Activated CD8-positive, alpha-beta T cell treated with anti-CD3 and anti-CD28 coated beads for 36 hours (primary cell): Measurements from ENCODE around the gene CHRNA9. TPM values are rescaled to one million over a fixed set of nuclear protein-coding genes. Genes with fewer than 3 reads are reported as not detected.

Experiments used
- ATAC-seq: fragments of 200-7000 bp; cut with Tn5 transposase; one replicate; pipeline ENCODE4 v1.10.0; 2021; ENCODE audit warnings: mild to moderate bottlenecking, moderate library complexity
- CTCF ChIA-PET: fragments of 350-600 bp; sonication (Branson Sonifier 250); formaldehyde crosslinking; loops from one replicate; lab custom pipeline; 2021; ENCODE audit warnings: antibody characterized with exemption; lab: Charles Lee
- POLR2A ChIA-PET: fragments of 350-600 bp; sonication (Branson Sonifier 250); formaldehyde crosslinking; loops from one replicate; lab custom pipeline; 2021; ENCODE audit warnings: antibody characterized with exemption; lab: Charles Lee
- DNase-seq: peaks from one replicate; pipeline ENCODE4 v3.0.0-alpha.2; 2020
- H3K27ac Mint-ChIP-seq: one replicate; pipeline ENCODE4 v1.8.0; 2021; ENCODE audit warnings: mild to moderate bottlenecking, mixed read lengths
- H3K27me3 Mint-ChIP-seq: one replicate; pipeline ENCODE4 v1.8.0; 2021; ENCODE audit warnings: mixed read lengths
- H3K36me3 Mint-ChIP-seq: one replicate; pipeline ENCODE4 v1.8.0; 2021; ENCODE audit warnings: low read depth, mixed read lengths
- H3K4me1 Mint-ChIP-seq: one replicate; pipeline ENCODE4 v1.8.0; 2021; ENCODE audit warnings: low read depth, mixed read lengths
- H3K4me3 Mint-ChIP-seq: one replicate; pipeline ENCODE4 v1.8.0; 2021; ENCODE audit warnings: mild to moderate bottlenecking, moderate library complexity, mixed read lengths
- H3K9me3 Mint-ChIP-seq: one replicate; pipeline ENCODE4 v1.8.0; 2021; ENCODE audit warnings: mixed read lengths
- intact Hi-C: fragments of 100-400 bp; cut with micrococcal nuclease; formaldehyde crosslinking; loops from one replicate; pipeline ENCODE4 v1.10.0; 2022
- total RNA-seq, 2 experiments: library from RNA; stranded (reverse); gene quantifications; one replicate each; pipeline ENCODE4 v1.2.3, GENCODE V29; 2021
- TF ChIP-seq, protein P1 (sequence below): fragments of 200-600 bp; IDR thresholded peaks from one replicate; pipeline ENCODE4 v1.8.0; 2022; ENCODE audit warnings: antibody characterized with exemption, mild to moderate bottlenecking

Gene CHRNA9
- total RNA-seq, 2 experiments from 2014 or later, result 0.11 to 0.38 TPM

GRCh38 chr4:40327340-40327739, 7.8 kb upstream of the CHRNA9 start:
- TF ChIP-seq, protein P1, sequence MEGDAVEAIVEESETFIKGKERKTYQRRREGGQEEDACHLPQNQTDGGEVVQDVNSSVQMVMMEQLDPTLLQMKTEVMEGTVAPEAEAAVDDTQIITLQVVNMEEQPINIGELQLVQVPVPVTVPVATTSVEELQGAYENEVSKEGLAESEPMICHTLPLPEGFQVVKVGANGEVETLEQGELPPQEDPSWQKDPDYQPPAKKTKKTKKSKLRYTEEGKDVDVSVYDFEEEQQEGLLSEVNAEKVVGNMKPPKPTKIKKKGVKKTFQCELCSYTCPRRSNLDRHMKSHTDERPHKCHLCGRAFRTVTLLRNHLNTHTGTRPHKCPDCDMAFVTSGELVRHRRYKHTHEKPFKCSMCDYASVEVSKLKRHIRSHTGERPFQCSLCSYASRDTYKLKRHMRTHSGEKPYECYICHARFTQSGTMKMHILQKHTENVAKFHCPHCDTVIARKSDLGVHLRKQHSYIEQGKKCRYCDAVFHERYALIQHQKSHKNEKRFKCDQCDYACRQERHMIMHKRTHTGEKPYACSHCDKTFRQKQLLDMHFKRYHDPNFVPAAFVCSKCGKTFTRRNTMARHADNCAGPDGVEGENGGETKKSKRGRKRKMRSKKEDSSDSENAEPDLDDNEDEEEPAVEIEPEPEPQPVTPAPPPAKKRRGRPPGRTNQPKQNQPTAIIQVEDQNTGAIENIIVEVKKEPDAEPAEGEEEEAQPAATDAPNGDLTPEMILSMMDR, result no peak
- Mint-ChIP-seq H3K27ac (no peak overlapping the region), H3K4me3 (no peak overlapping the region), H3K36me3 (no peaks in the 10 kb centered on the region), H3K9me3 (no peaks in the 10 kb centered on the region), H3K27me3 (peaks cover 3% of the 10 kb centered on the region), H3K4me1 (peaks cover 22% of the 10 kb centered on the region)
- POLR2A ChIA-PET, result no interaction called here
- ATAC-seq (no peak), DNase-seq (no peak)
- CTCF ChIA-PET, result interaction anchor here (0.7 to 3.0 kb wide), 4 partner anchors 10 to 168 kb away, joined by 3 to 49 read pairs (median 8); no protein-coding TSS in a partner anchor
- intact Hi-C loops, result no loop called here

GRCh38 chr4:40328383-40328782, 6.8 kb upstream of the CHRNA9 start:
- intact Hi-C loops, result no loop called here
- Mint-ChIP-seq H3K4me3 (no peak overlapping the region), H3K27ac (no peak overlapping the region), H3K9me3 (no peaks in the 10 kb centered on the region), H3K27me3 (peaks cover 3% of the 10 kb centered on the region), H3K36me3 (no peaks in the 10 kb centered on the region), H3K4me1 (peaks cover 18% of the 10 kb centered on the region)
- TF ChIP-seq, protein P1, result no peak
- ChIA-PET CTCF (interaction anchor here (1.7 to 1.8 kb wide), 2 partner anchors 12 to 18 kb away, joined by 7 read pairs; no protein-coding TSS in a partner anchor), POLR2A (interaction anchor here (0.6 to 0.9 kb wide), 2 partner anchors 121 to 499 kb away, joined by 3 to 6 read pairs; no protein-coding TSS in a partner anchor)
- ATAC-seq (no peak), DNase-seq (no peak)

- H3K4me3 Mint-ChIP-seq, result no peak overlapping the region
- no peaks in the 10 kb centered on the region for H3K36me3 Mint-ChIP-seq
- intact Hi-C loops, result no loop called here
- H3K9me3 Mint-ChIP-seq, result no peaks in the 10 kb centered on the region
- ChIA-PET POLR2A (no interaction called here), CTCF (interaction anchor here (1.7 kb wide), 1 partner anchor 13 kb away, joined by 7 read pairs; no protein-coding TSS in a partner anchor)
- DNase-seq (no peak), ATAC-seq (no peak)
- peaks cover 7% of the 10 kb centered on the region for H3K4me1 Mint-ChIP-seq
- peaks cover 3% of the 10 kb centered on the region for H3K27me3 Mint-ChIP-seq
- TF ChIP-seq, protein P1, result no peak
- H3K27ac Mint-ChIP-seq, result no peak overlapping the region
Measured at GRCh38 chr4:40329805-40330204, 5.3 kb upstream of the CHRNA9 start.

DNA sequence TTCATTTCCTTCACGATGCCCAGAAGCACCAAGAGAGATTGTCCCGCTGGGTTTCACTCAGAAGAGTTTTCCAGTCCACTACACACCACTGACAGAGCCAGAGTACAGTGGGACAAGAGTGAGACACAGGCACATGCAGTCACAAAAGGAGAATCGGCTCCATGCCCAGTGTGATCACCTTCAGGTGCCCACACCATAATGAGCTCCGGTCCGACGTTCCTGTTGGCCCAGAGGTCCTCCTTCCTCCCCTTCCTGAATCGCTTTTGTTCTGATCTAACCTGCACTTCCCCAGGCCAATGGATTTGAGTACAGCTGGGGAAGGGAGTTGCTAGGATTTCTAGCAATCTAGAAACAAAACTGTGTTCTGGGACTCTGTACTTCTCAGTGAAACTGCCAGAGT, 4.6 kb upstream of the CHRNA9 start:
- ChIA-PET CTCF (interaction anchor here (0.6 kb wide), 2 partner anchors 166 to 193 kb away, joined by 3 to 4 read pairs; no protein-coding TSS in a partner anchor), POLR2A (interaction anchor here (0.6 to 1.1 kb wide), 2 partner anchors 109 to 553 kb away, joined by 3 read pairs; no protein-coding TSS in a partner anchor)
- no peaks in the 10 kb centered on the region for H3K36me3 Mint-ChIP-seq
- peaks cover 3% of the 10 kb centered on the region for H3K27me3 Mint-ChIP-seq
- no peak overlapping the region for H3K27ac Mint-ChIP-seq
- H3K9me3 Mint-ChIP-seq, result no peaks in the 10 kb centered on the region
- DNase-seq (no peak), ATAC-seq (no peak)
- TF ChIP-seq, protein P1, result no peak
- H3K4me3 Mint-ChIP-seq, result no peak overlapping the region
- peaks cover 2% of the 10 kb centered on the region for H3K4me1 Mint-ChIP-seq
- intact Hi-C loops, result no loop called here

GRCh38 chr4:40331101-40331745, 3.9 kb upstream of the CHRNA9 start:
- intact Hi-C loops, result no loop called here
- ATAC-seq, result no peak
- ChIA-PET CTCF (no interaction called here), POLR2A (interaction anchor here (0.6 to 1.1 kb wide), 2 partner anchors 108 to 553 kb away, joined by 3 read pairs; no protein-coding TSS in a partner anchor)
- H3K27ac Mint-ChIP-seq, result no peak overlapping the region
- H3K27me3 Mint-ChIP-seq, result peaks cover 3% of the 10 kb centered on the region
- DNase-seq, result no peak
- H3K36me3 Mint-ChIP-seq, result no peaks in the 10 kb centered on the region
- TF ChIP-seq, protein P1, result no peak
- H3K4me3 Mint-ChIP-seq, result no peak overlapping the region
- H3K4me1 Mint-ChIP-seq, result no peaks in the 10 kb centered on the region
- H3K9me3 Mint-ChIP-seq, result no peaks in the 10 kb centered on the region
